ENCODE measurements around the gene ZNF217.
"Not testable (repeated sequence)": the region's sequence is repeated elsewhere in the genome, so short reads cannot be mapped to it uniquely, and the experiment has no call there.

Gene ZNF217

GRCh38 chr20:53561505-53561904 is 32.1 kb downstream of the ZNF217 start:
- Histone ChIP-seq H3K27me3 (replicated peaks; ENCODE audit: control insufficient read depth, insufficient read depth, low read length) (no peaks in the 10 kb centered on the region), H3K36me3 (ENCODE audit: control insufficient read depth, insufficient read depth, low read length) (peaks cover 1% of the 10 kb centered on the region), H3K4me3 (replicated peaks; ENCODE audit: low read depth, low read length) (no peak overlapping the region)
- no peak for TF ChIP-seq CTCF (IDR thresholded peaks at IDR 0.05; ENCODE audit: insufficient read depth, low read length, poor library complexity, severe bottlenecking)
- DNase-seq (ENCODE audit: extremely low read depth, insufficient read length) = no peak

GRCh38 chr20:53559816-53560215 is 33.8 kb downstream of the ZNF217 start:
- no peak overlapping the region for H3K4me3 ChIP-seq (replicated peaks; ENCODE audit: low read depth, low read length)
- no peak for DNase-seq (ENCODE audit: extremely low read depth, insufficient read length)
- H3K36me3 ChIP-seq (ENCODE audit: control insufficient read depth, insufficient read depth, low read length) = no peaks in the 10 kb centered on the region; the same call in none of the 2 replicates
- TF ChIP-seq CTCF (IDR thresholded peaks at IDR 0.05; ENCODE audit: insufficient read depth, low read length, poor library complexity, severe bottlenecking) = no peak
- H3K27me3 ChIP-seq (replicated peaks; ENCODE audit: control insufficient read depth, insufficient read depth, low read length) = no peaks in the 10 kb centered on the region

GRCh38 chr20:53557130-53557529 is 36.5 kb downstream of the ZNF217 start:
- Histone ChIP-seq H3K36me3 (ENCODE audit: control insufficient read depth, insufficient read depth, low read length) (no peaks in the 10 kb centered on the region; the same call in 1 of the 2 replicates), H3K4me3 (replicated peaks; ENCODE audit: low read depth, low read length) (no peak overlapping the region), H3K27me3 (replicated peaks; ENCODE audit: control insufficient read depth, insufficient read depth, low read length) (no peaks in the 10 kb centered on the region)
- no peak for DNase-seq (ENCODE audit: extremely low read depth, insufficient read length)
- no peak for TF ChIP-seq CTCF (IDR thresholded peaks at IDR 0.05; ENCODE audit: insufficient read depth, low read length, poor library complexity, severe bottlenecking)

- TF ChIP-seq CTCF (IDR thresholded peaks at IDR 0.05; ENCODE audit: insufficient read depth, low read length, poor library complexity, severe bottlenecking) = no peak
- Histone ChIP-seq H3K4me3 (replicated peaks; ENCODE audit: low read depth, low read length) (no peak overlapping the region), H3K27me3 (replicated peaks; ENCODE audit: control insufficient read depth, insufficient read depth, low read length) (no peaks in the 10 kb centered on the region), H3K36me3 (ENCODE audit: control insufficient read depth, insufficient read depth, low read length) (no peaks in the 10 kb centered on the region; the same call in 1 of the 2 replicates)
- no peak for DNase-seq (ENCODE audit: extremely low read depth, insufficient read length)
These were observed 37.3 kb downstream of the ZNF217 start for GRCh38 chr20:53556267-53556897.

- Histone ChIP-seq H3K4me3 (replicated peaks; ENCODE audit: low read depth, low read length) (no peak overlapping the region), H3K27me3 (replicated peaks; ENCODE audit: control insufficient read depth, insufficient read depth, low read length) (no peaks in the 10 kb centered on the region), H3K36me3 (ENCODE audit: control insufficient read depth, insufficient read depth, low read length) (no peaks in the 10 kb centered on the region; the same call in 1 of the 2 replicates)
- TF ChIP-seq CTCF (IDR thresholded peaks at IDR 0.05; ENCODE audit: insufficient read depth, low read length, poor library complexity, severe bottlenecking) = no peak
- DNase-seq (ENCODE audit: extremely low read depth, insufficient read length) = no peak
These were observed 37.8 kb downstream of the ZNF217 start for GRCh38 chr20:53555816-53556215.

- H3K4me3 ChIP-seq (replicated peaks; ENCODE audit: low read depth, low read length) = no peak overlapping the region
- no peak for TF ChIP-seq CTCF (IDR thresholded peaks at IDR 0.05; ENCODE audit: insufficient read depth, low read length, poor library complexity, severe bottlenecking)
- no peaks in the 10 kb centered on the region for H3K27me3 ChIP-seq (replicated peaks; ENCODE audit: control insufficient read depth, insufficient read depth, low read length)
- no peaks in the 10 kb centered on the region; the same call in 1 of the 2 replicates for H3K36me3 ChIP-seq (ENCODE audit: control insufficient read depth, insufficient read depth, low read length)
- no peak for DNase-seq (ENCODE audit: extremely low read depth, insufficient read length)
These were observed 38.6 kb downstream of the ZNF217 start for GRCh38 chr20:53555081-53555480.

- not testable (repeated sequence) for H3K4me3 ChIP-seq (replicated peaks; ENCODE audit: low read depth, low read length); H3K27me3 ChIP-seq (replicated peaks; ENCODE audit: control insufficient read depth, insufficient read depth, low read length); DNase-seq (ENCODE audit: extremely low read depth, insufficient read length); H3K36me3 ChIP-seq (ENCODE audit: control insufficient read depth, insufficient read depth, low read length)
These were observed 41.1 kb downstream of the ZNF217 start for GRCh38 chr20:53552572-53552893.

- DNase-seq (ENCODE audit: extremely low read depth, insufficient read length); H3K27me3 ChIP-seq (replicated peaks; ENCODE audit: control insufficient read depth, insufficient read depth, low read length); H3K4me3 ChIP-seq (replicated peaks; ENCODE audit: low read depth, low read length); H3K36me3 ChIP-seq (ENCODE audit: control insufficient read depth, insufficient read depth, low read length): not testable (repeated sequence)
These were observed 41.7 kb downstream of the ZNF217 start for GRCh38 chr20:53551719-53552571.

Data from GM06990 (cell line).